NOMO-1 treated with DMSO at 0.1 percent for 48 hours (cell line): Measurements from ENCODE around the gene SLC45A2.
"Not testable (repeated sequence)": the region's sequence is repeated elsewhere in the genome, so short reads cannot be mapped to it uniquely, and the experiment has no call there.

ENCODE experiments used
- DNase-seq: peaks from one replicate; lab custom pipeline; 2025; ENCODE audit not compliant: unreplicated experiment; lab: John Stamatoyannopoulos, UW

Gene SLC45A2, protein sequence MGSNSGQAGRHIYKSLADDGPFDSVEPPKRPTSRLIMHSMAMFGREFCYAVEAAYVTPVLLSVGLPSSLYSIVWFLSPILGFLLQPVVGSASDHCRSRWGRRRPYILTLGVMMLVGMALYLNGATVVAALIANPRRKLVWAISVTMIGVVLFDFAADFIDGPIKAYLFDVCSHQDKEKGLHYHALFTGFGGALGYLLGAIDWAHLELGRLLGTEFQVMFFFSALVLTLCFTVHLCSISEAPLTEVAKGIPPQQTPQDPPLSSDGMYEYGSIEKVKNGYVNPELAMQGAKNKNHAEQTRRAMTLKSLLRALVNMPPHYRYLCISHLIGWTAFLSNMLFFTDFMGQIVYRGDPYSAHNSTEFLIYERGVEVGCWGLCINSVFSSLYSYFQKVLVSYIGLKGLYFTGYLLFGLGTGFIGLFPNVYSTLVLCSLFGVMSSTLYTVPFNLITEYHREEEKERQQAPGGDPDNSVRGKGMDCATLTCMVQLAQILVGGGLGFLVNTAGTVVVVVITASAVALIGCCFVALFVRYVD

DNA sequence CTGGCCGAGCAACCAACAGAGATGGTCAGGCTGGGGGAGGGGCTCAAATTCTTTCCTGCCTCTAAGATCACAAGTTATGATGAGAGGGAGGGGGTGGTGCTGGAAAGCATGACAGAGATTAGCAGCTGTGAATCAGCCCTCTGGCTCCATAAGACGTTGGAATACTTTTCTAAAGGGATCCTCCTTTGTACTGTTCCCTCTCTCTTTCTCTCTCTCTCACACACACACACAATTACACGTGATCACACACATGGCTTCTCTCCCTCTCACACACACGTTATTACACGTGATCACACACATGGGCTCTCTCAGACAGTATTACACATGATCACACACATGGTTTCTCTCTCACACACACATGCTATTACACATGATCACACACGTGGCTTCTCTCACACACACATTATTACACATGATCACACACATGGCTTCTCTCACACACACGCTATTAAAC lies at the start of gene SLC45A2:
Gene SLC45A2 (minus strand): TSS at position 23 of the 454 bp plus-strand sequence. CDS start 110 bp downstream, outside the sequence.
- DNase-seq = no peak

- no peak for DNase-seq
Measured at GRCh38 chr5:34031966-34032365, 47.5 kb upstream of the SLC45A2 start.

DNA sequence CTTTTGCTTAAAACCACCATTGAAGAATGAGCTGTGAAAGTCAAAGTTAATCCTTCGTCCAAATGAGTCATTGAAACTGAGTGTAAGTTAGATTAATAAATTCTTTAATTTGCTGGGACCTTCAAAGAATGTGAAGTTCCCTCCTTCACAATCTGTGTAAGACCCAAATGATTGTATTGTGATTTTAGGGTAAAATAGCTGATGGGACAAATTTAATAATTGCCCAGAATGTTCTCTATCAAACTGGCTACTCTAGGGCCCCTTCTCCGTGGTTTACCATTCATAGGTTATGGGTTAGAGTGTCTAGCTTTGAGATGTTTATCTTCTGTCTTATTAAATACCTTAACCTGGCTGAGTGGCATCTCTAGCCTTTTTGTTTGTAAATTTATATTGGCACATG lies 46.6 kb upstream of the SLC45A2 start:
- no peak for DNase-seq

- DNase-seq = not testable (repeated sequence)
Measured at GRCh38 chr5:34030585-34030984, 46.1 kb upstream of the SLC45A2 start.

DNA sequence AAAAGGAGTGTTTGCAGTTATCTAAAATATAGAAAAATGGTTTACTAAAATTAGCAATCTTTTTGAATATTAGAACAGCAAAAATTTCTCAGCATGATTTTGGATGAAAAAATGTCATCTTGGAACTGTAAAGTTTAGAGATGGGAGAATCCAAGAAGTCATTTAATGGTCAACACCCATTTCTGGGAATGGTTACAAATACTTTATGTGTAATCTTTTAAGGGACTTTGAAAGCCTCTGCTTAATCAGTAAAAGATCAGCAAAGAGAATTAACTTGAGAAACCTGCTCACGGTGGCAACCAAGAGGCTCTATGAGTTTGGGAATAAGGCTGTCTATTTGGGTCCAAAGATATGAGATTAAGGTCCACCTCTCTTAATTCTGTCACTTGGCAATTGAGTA lies 45.6 kb upstream of the SLC45A2 start:
- no peak for DNase-seq

DNA sequence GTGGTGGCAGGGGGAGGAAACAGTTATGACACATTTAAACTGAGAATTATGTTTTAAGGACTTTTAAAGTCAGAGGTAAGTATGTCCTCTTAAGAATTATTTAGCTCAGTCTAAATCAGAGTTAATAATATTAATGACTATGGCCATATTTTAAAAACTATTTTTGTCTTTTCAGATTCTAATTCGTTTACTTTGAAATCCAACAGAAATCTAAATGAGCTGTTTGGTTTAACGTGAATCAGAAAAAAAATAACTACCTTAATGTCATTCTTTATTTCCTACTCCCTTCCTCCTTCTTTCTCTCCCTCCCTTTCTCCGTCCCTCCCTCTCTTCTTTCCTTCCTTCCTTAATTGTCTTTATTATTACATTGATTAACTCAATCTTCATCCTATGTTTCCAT lies 43.9 kb upstream of the SLC45A2 start:
- DNase-seq = no peak

DNA sequence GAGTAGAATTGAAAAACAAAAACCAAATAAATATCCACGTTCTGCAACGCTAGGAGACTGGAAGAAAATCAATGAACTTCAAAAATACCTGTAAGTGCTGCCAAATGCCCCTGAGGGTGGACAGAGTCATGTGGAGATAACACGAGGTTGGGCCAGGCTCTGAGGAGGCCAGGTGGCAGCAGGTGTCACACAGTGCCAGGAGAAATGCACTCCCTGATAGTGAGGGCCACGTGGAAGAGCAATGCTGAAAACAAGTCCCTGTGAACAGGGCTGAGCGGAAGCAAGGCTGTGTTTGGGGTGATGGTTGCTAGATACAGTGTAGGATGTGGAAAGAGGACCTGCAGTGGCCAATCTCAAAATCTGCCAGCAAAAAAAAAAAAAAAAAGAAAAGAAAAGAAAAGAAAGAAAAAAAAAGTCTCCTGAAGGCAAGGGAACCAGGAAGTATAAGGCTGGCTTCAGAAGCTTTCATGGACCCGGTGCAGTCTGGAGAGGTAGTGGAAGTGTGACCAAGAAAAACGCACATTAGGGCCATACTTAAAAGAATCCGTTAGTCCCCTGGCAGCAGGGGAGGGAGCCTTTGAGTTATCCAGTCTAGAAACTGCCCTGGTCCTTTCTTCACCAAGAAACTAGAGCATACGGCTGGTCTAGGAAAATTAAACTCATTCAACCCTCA lies 41.7 kb upstream of the SLC45A2 start:
- no peak for DNase-seq

DNA sequence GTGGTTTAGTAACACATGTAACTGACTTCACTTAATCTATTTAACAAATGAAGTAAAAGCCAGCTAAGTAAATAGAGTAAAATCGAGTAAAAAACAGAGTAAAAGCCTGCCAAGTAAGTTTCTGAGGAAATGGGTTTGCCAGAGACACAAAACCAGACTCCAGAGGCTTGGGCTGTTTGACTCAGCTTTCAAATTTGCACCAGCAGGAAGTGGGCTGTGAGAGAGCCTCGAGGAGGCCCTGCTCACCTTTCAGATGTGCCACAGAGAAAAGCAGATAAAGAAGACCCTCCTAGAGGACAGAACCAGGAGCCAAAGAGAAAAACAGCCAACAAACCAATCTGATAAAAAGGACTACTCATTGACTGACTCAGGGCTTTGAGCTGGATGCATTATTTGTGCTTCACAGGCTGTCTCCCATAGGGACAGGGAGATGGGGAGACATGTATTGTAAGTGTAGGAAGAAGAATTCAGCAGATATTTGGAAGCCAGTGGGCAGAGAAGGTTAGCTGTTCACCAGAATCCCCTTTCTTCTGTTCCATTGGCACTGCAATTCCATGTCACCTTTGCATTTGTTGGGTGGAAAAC lies 37.7 kb upstream of the SLC45A2 start:
- no peak for DNase-seq

- DNase-seq = peak; percentile 51
Measured at GRCh38 chr5:34021334-34021733, 36.8 kb upstream of the SLC45A2 start.

- no peak for DNase-seq
Measured at GRCh38 chr5:34020726-34021125, 36.2 kb upstream of the SLC45A2 start.

DNA sequence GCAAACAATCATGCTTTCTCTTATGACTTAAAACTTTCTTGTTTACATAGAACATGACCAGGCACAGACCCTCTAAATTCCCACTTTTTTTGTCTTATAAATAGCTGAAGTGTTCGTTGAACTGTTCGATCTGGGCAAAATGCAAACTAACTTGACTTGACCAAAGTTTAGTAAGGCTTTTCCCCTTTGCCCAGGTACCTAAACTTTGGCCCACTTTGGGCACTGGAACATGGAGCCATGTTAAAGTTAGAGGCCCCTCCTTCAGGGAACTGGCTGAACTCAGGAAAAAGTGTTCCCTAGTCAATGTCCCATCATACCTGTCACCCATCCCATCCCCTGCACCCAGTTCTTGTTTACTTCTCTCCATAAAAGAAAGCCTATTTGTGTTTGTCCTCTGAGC lies 32.8 kb upstream of the SLC45A2 start:
- no peak for DNase-seq

DNA sequence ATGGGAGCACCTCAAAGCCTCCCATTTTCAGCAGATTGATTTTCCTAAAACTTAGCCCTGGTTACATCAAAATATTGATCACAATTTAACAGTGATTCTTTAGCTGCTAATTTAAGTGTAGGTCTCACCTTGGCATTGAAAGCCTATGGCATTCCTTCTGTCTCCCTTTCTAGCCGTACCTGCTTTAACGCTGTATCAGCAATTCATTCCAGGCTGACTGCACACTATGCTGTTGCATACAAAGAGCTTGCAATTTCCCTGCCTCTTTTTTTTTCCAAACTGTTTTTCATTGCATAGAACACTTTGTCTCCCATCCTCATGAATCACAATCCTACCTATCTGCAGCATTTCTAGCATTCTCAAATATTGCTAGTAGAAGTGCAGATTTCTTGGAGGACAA lies 32.3 kb upstream of the SLC45A2 start:
- DNase-seq = no peak

- no peak for DNase-seq
Measured at GRCh38 chr5:34016222-34016621, 31.7 kb upstream of the SLC45A2 start.

GRCh38 chr5:34015120-34015822 lies 30.8 kb upstream of the SLC45A2 start:
- no peak for DNase-seq

GRCh38 chr5:34014626-34015025 lies 30.1 kb upstream of the SLC45A2 start:
- DNase-seq = no peak

DNA sequence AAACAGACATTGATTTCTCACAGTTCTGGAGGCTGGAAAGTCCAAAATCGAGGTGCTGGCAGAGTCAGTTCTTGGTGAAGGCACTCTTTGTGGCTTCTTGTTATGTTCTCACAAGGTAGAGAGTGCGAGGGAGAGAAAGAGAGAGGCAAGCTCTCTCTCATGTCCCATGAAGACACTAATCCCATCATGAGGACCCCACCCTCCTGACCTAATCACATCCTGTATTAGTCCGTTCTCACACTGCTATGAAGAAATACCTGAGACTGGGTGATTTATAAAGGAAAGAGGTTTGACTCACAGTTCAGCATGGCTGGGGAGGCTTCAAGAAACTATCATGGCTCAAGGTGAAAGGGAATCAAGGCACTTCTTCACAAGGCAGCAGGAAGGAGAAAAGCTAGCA lies 29.1 kb upstream of the SLC45A2 start:
- DNase-seq = no peak

DNA sequence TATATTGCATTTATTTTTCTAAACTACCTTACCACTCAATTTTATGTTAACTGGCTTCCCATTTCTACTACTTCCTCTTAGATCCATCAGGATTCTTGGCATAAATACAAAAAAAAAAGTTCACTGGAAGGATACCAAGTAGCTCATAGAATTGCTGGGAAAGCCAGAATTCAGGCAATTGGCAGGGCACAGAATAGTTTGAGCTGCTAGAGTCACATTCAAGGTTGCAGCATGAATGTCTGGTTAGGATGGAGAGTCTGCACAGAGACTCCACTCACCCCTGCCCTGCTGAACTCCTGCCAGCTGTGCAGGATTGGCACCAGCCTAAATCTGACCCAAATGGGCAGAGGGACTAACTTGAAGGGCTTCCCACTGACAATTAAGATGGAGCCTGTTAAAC lies 28.3 kb upstream of the SLC45A2 start:
- DNase-seq = no peak

GRCh38 chr5:34011536-34011935 lies 27.0 kb upstream of the SLC45A2 start:
- no peak for DNase-seq

- not testable (repeated sequence) for DNase-seq
Measured at GRCh38 chr5:34010146-34010545, 25.7 kb upstream of the SLC45A2 start.

DNA sequence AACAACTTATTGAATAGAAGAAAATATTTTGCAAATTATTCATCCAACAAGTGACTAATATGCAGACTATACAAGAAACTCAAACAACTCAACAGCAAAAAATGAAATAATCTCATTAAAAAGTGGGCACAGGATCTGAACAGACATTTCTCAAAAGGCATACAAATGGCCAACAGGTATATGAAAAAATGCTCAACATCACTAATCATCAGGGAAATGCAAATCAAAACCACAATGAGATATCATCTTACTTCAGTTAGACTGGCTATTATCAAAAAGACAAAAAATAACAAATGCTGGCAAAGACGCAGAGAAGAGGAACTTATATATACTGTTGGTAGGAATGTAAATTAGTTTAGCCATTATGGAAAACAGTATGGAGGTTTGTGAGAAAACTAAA lies 25.1 kb upstream of the SLC45A2 start:
- no peak for DNase-seq

- DNase-seq = peak; percentile 62
Measured at GRCh38 chr5:34008802-34009201, 24.3 kb upstream of the SLC45A2 start.
